ENCODE data around the gene ZBTB45. TPM values are rescaled to one million over a fixed set of nuclear protein-coding genes. Genes with fewer than 3 reads are reported as not detected.
"Not testable (repeated sequence)": the region's sequence is repeated elsewhere in the genome, so short reads cannot be mapped to it uniquely, and the experiment has no call there.

Gene ZBTB45
- total RNA-seq, 1 donor from 2014 or later: 11.8 TPM

- no peak for DNase-seq (ENCODE audit: low spot score)
These were observed 6.4 kb downstream of the ZBTB45 start for GRCh38 chr19:58513213-58513693.

GRCh38 chr19:58511353-58512208, 8.0 kb downstream of the ZBTB45 start, which contains the start of gene SLC27A5:
SLC27A5 (minus strand) TSS chr19:58511992; CDS start chr19:58511955, 37 bp downstream.
- DNase-seq (ENCODE audit: low spot score): no peak

- DNase-seq (ENCODE audit: low spot score): no peak
These were observed 9.3 kb downstream of the ZBTB45 start for GRCh38 chr19:58510084-58510862.

GRCh38 chr19:58509731-58510083, 9.9 kb downstream of the ZBTB45 start:
- DNase-seq (ENCODE audit: low spot score): no peak

GRCh38 chr19:58507602-58508223, 11.9 kb downstream of the ZBTB45 start:
- DNase-seq (ENCODE audit: low spot score): not testable (repeated sequence)

GRCh38 chr19:58500242-58500641, 19.4 kb downstream of the ZBTB45 start:
- DNase-seq (ENCODE audit: low spot score): no peak

GRCh38 chr19:58499021-58499927, 20.3 kb downstream of the ZBTB45 start:
- DNase-seq (ENCODE audit: low spot score): peak; percentile 99

- DNase-seq (ENCODE audit: low spot score): no peak
These were observed 21.1 kb downstream of the ZBTB45 start for GRCh38 chr19:58498316-58499020.

- no peak for DNase-seq (ENCODE audit: low spot score)
These were observed 21.9 kb downstream of the ZBTB45 start for GRCh38 chr19:58497634-58498170.

GRCh38 chr19:58492265-58492664, 27.3 kb downstream of the ZBTB45 start:
- DNase-seq (ENCODE audit: low spot score): no peak

GRCh38 chr19:58491393-58491792, 28.2 kb downstream of the ZBTB45 start:
- DNase-seq (ENCODE audit: low spot score): no peak

GRCh38 chr19:58484349-58484748, 35.3 kb downstream of the ZBTB45 start:
- not testable (repeated sequence) for DNase-seq (ENCODE audit: low spot score)

- DNase-seq (ENCODE audit: low spot score): no peak
These were observed 35.8 kb downstream of the ZBTB45 start for GRCh38 chr19:58483776-58484175.

GRCh38 chr19:58482372-58482771, 37.2 kb downstream of the ZBTB45 start:
- DNase-seq (ENCODE audit: low spot score): no peak

GRCh38 chr19:58480831-58481230, 38.8 kb downstream of the ZBTB45 start:
- no peak for DNase-seq (ENCODE audit: low spot score)

- no peak for DNase-seq (ENCODE audit: low spot score)
These were observed 39.2 kb downstream of the ZBTB45 start for GRCh38 chr19:58480481-58480830.

- DNase-seq (ENCODE audit: low spot score): no peak
These were observed 39.7 kb downstream of the ZBTB45 start for GRCh38 chr19:58479736-58480480.

GRCh38 chr19:58479303-58479702, 40.3 kb downstream of the ZBTB45 start:
- no peak for DNase-seq (ENCODE audit: low spot score)

GRCh38 chr19:58477871-58478270, 41.7 kb downstream of the ZBTB45 start:
- DNase-seq (ENCODE audit: low spot score): no peak

All from mesenteric fat pad (tissue), 1 donor.